KMS-11 (cell line): ENCODE data around the gene CCL4.
"Not testable (repeated sequence)": the region's sequence is repeated elsewhere in the genome, so short reads cannot be mapped to it uniquely, and the experiment has no call there.

ENCODE experiments used
- H2AFZ ChIP-seq: fragments of 200-600 bp; sonication (generic); 2 replicates; pipeline ENCODE4 v1.6.1; 2016; ENCODE audit warnings: antibody characterized with exemption, mixed run types, low read depth
- H3K27ac ChIP-seq: fragments of 200-600 bp; sonication (generic); 2 replicates; pipeline ENCODE4 v1.6.1; 2016; ENCODE audit warnings: mild to moderate bottlenecking, mixed run types
- H3K27me3 ChIP-seq: fragments of 200-600 bp; sonication (generic); 2 replicates; pipeline ENCODE4 v1.6.1; 2017; ENCODE audit warnings: mild to moderate bottlenecking, low read depth, mixed run types, moderate library complexity; ENCODE audit not compliant: insufficient read depth
- H3K36me3 ChIP-seq: fragments of 200-600 bp; sonication (generic); 2 replicates; pipeline ENCODE4 v1.6.1; 2017; ENCODE audit warnings: mild to moderate bottlenecking, mixed run types; ENCODE audit not compliant: insufficient read depth
- H3K4me1 ChIP-seq: fragments of 200-600 bp; sonication (generic); 2 replicates; pipeline ENCODE4 v1.6.1; 2016; ENCODE audit warnings: mild to moderate bottlenecking, low read depth, mixed run types; ENCODE audit not compliant: poor library complexity, severe bottlenecking
- H3K4me2 ChIP-seq: fragments of 200-600 bp; sonication (generic); 2 replicates; pipeline ENCODE4 v1.7.0; 2016; ENCODE audit warnings: mild to moderate bottlenecking, mixed run types
- H3K4me3 ChIP-seq: fragments of 200-600 bp; sonication (generic); IDR thresholded peaks from 2 replicates; pipeline ENCODE4 v1.6.1; 2017; ENCODE audit warnings: low read depth, low read length, mixed read lengths; ENCODE audit not compliant: insufficient read depth
- H3K79me2 ChIP-seq: fragments of 200-600 bp; sonication (generic); 2 replicates; pipeline ENCODE4 v1.6.1; 2016; ENCODE audit warnings: low read depth, mixed run types; ENCODE audit not compliant: insufficient read depth
- H3K9ac ChIP-seq: fragments of 200-600 bp; sonication (generic); 2 replicates; pipeline ENCODE4 v1.6.1; 2016; ENCODE audit warnings: mild to moderate bottlenecking, mixed run types
- H4K20me1 ChIP-seq: fragments of 200-600 bp; sonication (generic); 2 replicates; pipeline ENCODE4 v1.6.1; 2016; ENCODE audit warnings: mild to moderate bottlenecking, mixed run types; ENCODE audit not compliant: insufficient read depth
- TF ChIP-seq, protein P1 (sequence below): fragments of 200-600 bp; sonication (generic); conservative IDR thresholded peaks from 2 replicates; pipeline ENCODE4 v1.6.1; 2017; ENCODE audit warnings: low read depth, mild to moderate bottlenecking, antibody characterized with exemption, low read length, moderate library complexity, mixed read lengths

Gene CCL4

DNA sequence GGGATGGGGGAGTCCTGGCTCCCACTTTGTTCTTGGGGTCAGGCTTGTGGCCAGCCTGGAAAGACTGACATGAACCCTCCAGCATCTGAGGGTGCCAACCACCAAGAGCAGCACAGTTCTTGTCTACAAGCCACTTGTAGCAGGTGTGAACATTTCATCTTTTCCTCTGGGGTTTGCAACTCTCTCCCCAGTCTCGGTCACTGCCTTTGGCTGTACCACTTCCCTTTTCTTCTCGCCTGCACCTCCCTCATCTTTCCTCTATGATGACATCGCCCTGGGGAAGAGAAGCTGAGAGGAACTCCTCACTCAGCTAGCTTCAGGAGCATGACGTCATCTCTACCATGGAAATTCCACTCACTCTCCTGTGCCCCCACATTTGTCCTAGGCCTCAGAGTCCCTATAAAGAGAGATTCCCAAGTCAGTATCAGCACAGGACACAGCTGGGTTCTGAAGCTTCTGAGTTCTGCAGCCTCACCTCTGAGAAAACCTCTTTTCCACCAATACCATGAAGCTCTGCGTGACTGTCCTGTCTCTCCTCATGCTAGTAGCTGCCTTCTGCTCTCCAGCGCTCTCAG lies at the start of gene CCL4:
CCL4 (plus strand) TSS at position 427 of the 575 bp plus-strand sequence; CDS start at position 506, 79 bp downstream.
- H3K79me2 ChIP-seq, H3K27ac ChIP-seq, H3K4me3 ChIP-seq, H3K27me3 ChIP-seq, H3K4me1 ChIP-seq, H3K4me2 ChIP-seq, H3K9ac ChIP-seq, H3K36me3 ChIP-seq, H2AFZ ChIP-seq, H4K20me1 ChIP-seq: not testable (repeated sequence)

DNA sequence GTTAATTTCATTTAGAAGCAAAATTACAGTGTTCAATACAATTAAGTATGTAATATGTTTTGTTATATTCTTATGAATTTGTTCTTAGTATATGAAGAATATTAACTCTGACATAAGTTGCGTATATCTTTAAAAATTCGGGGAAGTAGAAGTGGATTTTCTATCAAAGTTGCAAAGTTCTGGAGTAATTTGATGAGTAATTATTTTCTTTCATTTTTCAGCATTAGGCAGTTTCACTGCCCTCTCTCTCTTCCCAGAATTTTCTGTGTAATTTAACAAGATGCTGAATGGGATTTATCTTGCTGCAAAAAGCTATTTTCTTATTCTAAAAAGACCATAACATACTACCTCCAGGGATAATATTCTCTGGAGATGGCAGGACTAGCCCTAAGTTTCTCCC lies 48.5 kb upstream of the CCL4 start:
- TF ChIP-seq, protein P1, sequence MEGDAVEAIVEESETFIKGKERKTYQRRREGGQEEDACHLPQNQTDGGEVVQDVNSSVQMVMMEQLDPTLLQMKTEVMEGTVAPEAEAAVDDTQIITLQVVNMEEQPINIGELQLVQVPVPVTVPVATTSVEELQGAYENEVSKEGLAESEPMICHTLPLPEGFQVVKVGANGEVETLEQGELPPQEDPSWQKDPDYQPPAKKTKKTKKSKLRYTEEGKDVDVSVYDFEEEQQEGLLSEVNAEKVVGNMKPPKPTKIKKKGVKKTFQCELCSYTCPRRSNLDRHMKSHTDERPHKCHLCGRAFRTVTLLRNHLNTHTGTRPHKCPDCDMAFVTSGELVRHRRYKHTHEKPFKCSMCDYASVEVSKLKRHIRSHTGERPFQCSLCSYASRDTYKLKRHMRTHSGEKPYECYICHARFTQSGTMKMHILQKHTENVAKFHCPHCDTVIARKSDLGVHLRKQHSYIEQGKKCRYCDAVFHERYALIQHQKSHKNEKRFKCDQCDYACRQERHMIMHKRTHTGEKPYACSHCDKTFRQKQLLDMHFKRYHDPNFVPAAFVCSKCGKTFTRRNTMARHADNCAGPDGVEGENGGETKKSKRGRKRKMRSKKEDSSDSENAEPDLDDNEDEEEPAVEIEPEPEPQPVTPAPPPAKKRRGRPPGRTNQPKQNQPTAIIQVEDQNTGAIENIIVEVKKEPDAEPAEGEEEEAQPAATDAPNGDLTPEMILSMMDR = no peak
- no peak overlapping the region for H3K4me3 ChIP-seq
- no peaks in the 10 kb centered on the region for H3K79me2 ChIP-seq

DNA sequence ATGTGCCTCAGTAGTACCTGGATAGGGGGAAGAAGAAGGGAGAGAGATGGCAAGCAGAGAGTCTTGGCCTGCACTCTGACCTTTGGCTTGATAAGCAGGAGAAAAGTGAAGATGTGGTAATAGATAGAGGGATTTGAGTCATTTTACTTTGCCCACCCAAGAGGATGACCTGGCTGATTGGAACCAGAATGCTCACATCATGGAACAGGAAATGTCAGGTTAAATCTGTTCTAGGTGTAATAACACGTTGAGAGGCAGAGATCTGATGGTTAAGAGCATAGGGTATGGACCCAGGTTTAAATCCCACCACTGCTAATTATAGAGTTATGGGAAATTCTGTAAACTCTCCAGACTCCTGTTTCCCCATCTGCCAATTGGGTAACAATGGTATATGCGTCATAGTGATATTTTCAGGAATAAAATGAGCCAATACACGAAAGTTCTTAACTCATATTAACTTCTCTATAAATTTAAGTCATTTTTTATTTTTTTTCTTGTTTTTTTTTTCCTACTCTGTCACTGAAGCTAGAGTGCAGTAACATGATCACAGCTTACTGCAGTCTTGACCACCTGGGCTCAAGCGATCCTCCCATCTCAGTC lies 47.6 kb upstream of the CCL4 start:
- no peaks in the 10 kb centered on the region for H3K79me2 ChIP-seq
- no peaks in the 10 kb centered on the region for H3K27me3 ChIP-seq
- TF ChIP-seq, protein P1 = no peak
- H3K4me3 ChIP-seq = no peak overlapping the region
- H2AFZ ChIP-seq = no peak overlapping the region
- no peak overlapping the region for H3K27ac ChIP-seq
- no peaks in the 10 kb centered on the region for H4K20me1 ChIP-seq
- no peak overlapping the region for H3K4me2 ChIP-seq
- no peaks in the 10 kb centered on the region for H3K36me3 ChIP-seq
- no peak overlapping the region for H3K9ac ChIP-seq
- H3K4me1 ChIP-seq = no peaks in the 10 kb centered on the region

More for the DNA sequence above, 48.5 kb upstream of the CCL4 start:
- Histone ChIP-seq H3K4me2 (no peak overlapping the region), H3K4me1 (no peaks in the 10 kb centered on the region), H3K9ac (no peak overlapping the region), H3K27ac (no peak overlapping the region), H3K36me3 (no peaks in the 10 kb centered on the region), H4K20me1 (no peaks in the 10 kb centered on the region), H3K27me3 (no peaks in the 10 kb centered on the region), H2AFZ (no peak overlapping the region)

DNA sequence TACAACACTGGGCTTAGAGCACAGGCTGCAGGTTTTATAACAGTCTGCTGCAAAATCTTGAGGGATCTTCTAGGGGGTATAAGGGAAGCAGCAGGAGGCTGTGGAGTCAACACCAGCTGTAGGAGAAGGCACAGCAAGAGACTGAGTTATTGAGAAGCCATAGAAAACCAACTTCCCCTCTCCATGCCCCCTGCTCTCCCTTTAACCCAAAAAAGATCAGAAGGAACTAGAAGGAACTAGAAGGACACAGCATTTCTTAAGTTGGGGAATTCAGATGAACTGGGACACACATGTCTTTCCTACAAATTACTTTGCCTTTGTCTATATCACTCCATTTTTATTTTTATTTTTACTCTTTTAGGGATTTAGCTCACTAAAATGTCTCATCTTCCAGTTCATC lies 45.7 kb upstream of the CCL4 start:
- Histone ChIP-seq H4K20me1 (no peaks in the 10 kb centered on the region), H3K27me3 (no peaks in the 10 kb centered on the region), H3K27ac (no peak overlapping the region), H3K4me3 (no peak overlapping the region), H3K4me1 (no peaks in the 10 kb centered on the region), H3K79me2 (no peaks in the 10 kb centered on the region), H3K9ac (no peak overlapping the region), H3K4me2 (no peak overlapping the region), H3K36me3 (no peaks in the 10 kb centered on the region), H2AFZ (no peak overlapping the region)
- TF ChIP-seq, protein P1 = no peak

DNA sequence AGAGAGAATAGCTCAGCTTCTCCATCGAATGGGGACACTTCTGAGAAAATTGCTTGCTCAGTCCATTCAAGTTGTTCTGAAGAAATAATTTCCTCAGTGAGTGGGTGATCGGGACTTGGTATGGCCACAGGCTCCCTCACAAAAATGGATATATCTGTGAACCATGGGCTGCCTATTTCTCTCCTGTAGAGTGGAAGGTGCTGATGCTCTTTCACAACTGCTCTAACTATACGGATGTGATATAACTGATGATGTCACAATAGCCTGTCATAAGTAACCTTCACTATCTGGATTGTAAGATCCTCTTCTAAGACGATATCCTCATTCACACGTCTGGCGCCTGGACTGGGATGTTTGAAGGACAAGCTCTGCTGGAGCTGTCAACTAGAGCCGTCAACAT lies 44.2 kb upstream of the CCL4 start:
- no peaks in the 10 kb centered on the region for H4K20me1 ChIP-seq
- no peak overlapping the region for H3K4me3 ChIP-seq
- H3K4me2 ChIP-seq = no peak overlapping the region
- no peak overlapping the region for H2AFZ ChIP-seq
- TF ChIP-seq, protein P1 = no peak
- no peaks in the 10 kb centered on the region for H3K79me2 ChIP-seq
- H3K4me1 ChIP-seq = no peaks in the 10 kb centered on the region
- H3K36me3 ChIP-seq = no peaks in the 10 kb centered on the region
- H3K27me3 ChIP-seq = no peaks in the 10 kb centered on the region
- no peak overlapping the region for H3K27ac ChIP-seq
- no peak overlapping the region for H3K9ac ChIP-seq
